ENCODE results near the gene TMEM263. TPM values are rescaled to one million over a fixed set of nuclear protein-coding genes. Genes with fewer than 3 reads are reported as not detected.

TMEM263 gene
- total RNA-seq, 1 donor from 2014 or later = 35.8 TPM

DNA sequence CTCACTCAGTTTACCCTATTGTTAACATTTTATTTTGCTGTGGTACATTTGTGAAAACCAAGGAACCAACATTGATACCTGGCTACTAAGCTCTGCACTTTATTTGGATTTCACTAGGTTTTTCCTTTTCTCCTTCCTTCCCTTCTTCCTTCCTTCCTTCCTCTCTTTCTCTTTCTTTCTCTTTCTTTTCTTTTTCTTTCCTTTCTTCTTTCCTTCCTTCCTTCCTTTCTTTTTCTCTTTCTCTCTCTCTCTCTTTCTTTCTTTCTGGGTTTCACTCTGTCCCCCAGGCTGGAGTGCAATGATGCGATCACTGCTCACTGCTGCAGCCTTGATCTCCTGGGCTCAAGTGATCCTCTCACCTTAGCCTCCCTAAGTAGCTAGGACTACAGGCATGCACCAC, 29.1 kb upstream of the TMEM263 start:
- intact Hi-C loops (cut with micrococcal nuclease) = no loop called here
- no peaks in the 10 kb centered on the region for H3K9me3 ChIP-seq (replicated peaks)
- no peaks in the 10 kb centered on the region for H3K36me3 ChIP-seq
- TF ChIP-seq, protein P1, sequence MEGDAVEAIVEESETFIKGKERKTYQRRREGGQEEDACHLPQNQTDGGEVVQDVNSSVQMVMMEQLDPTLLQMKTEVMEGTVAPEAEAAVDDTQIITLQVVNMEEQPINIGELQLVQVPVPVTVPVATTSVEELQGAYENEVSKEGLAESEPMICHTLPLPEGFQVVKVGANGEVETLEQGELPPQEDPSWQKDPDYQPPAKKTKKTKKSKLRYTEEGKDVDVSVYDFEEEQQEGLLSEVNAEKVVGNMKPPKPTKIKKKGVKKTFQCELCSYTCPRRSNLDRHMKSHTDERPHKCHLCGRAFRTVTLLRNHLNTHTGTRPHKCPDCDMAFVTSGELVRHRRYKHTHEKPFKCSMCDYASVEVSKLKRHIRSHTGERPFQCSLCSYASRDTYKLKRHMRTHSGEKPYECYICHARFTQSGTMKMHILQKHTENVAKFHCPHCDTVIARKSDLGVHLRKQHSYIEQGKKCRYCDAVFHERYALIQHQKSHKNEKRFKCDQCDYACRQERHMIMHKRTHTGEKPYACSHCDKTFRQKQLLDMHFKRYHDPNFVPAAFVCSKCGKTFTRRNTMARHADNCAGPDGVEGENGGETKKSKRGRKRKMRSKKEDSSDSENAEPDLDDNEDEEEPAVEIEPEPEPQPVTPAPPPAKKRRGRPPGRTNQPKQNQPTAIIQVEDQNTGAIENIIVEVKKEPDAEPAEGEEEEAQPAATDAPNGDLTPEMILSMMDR (IDR thresholded peaks at IDR 0.05; ENCODE audit: borderline replicate concordance) = no peak
- DNase-seq = no peak
- H3K27me3 ChIP-seq (ENCODE audit: low read depth) = peaks cover 6% of the 10 kb centered on the region
- peaks cover 5% of the 10 kb centered on the region for H3K4me1 ChIP-seq
- no peak overlapping the region for H3K4me3 ChIP-seq
- no peak overlapping the region for H3K27ac ChIP-seq (replicated peaks)

DNA sequence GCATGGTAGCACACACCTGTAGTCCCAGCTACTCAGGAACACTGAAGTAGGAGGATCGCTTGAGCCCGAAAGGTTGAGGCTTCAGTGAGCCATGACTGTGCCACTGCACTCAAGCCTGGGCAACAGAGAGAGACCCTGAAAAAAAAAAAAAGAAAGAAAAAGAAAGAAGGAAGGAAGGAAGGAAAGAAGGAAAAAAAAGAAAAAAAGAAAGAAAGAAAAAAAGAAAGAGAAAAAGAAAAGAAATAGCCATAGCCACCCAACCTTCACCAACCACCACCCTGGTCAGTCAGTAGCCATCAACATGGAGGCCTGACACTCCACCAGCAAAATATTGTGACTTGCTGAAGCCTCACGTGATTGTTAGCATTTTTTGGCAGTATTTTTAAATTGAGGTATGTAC, 21.4 kb upstream of the TMEM263 start:
- TF ChIP-seq, protein P1 (IDR thresholded peaks at IDR 0.05; ENCODE audit: borderline replicate concordance) = no peak
- intact Hi-C loops (cut with micrococcal nuclease) = no loop called here

DNA sequence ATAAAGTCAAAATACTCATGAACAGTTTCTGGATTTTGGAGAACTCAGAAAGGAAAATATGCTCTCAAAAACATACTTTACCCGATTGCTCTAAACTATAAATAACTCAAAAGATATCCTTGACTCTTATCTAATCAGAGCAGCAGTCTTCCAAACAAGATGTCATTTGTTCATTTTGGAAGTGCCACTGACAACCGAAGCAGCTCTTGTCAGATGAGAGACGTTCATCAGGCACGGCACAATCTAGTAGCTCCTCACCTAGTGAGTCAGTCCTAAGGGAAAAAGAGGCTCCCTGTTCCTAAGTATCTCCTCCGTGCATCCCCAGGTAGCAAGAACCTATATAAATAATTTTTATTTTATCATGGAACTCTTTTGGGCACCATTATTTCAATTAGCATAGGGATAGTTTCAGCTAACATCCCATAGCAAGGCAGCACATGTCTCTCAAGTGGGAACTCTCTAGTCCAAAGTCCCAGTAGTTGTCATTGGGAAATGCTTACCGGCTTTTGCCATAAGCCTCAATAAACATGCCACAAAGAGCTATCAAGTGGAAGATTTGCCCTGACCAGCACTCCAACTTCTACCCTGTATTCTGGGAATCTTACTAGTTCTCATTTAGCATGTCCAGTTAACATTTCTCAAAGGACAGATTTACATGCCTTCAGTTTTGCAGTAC, 14.1 kb upstream of the TMEM263 start:
- Histone ChIP-seq H3K27me3 (ENCODE audit: low read depth) (no peaks in the 10 kb centered on the region), H3K9me3 (replicated peaks) (no peaks in the 10 kb centered on the region), H3K27ac (replicated peaks) (no peak overlapping the region), H3K36me3 (no peaks in the 10 kb centered on the region), H3K4me1 (peaks cover 10% of the 10 kb centered on the region), H3K4me3 (no peak overlapping the region)
- TF ChIP-seq, protein P1 (IDR thresholded peaks at IDR 0.05; ENCODE audit: borderline replicate concordance) = no peak
- intact Hi-C loops (cut with micrococcal nuclease) = no loop called here
- no peak for DNase-seq

More for the DNA sequence above, 21.4 kb upstream of the TMEM263 start:
- H3K4me1 ChIP-seq = no peaks in the 10 kb centered on the region
- no peaks in the 10 kb centered on the region for H3K27me3 ChIP-seq (ENCODE audit: low read depth)
- H3K27ac ChIP-seq (replicated peaks) = no peak overlapping the region
- H3K9me3 ChIP-seq (replicated peaks) = peaks cover 7% of the 10 kb centered on the region
- H3K4me3 ChIP-seq = no peak overlapping the region
- DNase-seq = no peak
- no peaks in the 10 kb centered on the region for H3K36me3 ChIP-seq

DNA sequence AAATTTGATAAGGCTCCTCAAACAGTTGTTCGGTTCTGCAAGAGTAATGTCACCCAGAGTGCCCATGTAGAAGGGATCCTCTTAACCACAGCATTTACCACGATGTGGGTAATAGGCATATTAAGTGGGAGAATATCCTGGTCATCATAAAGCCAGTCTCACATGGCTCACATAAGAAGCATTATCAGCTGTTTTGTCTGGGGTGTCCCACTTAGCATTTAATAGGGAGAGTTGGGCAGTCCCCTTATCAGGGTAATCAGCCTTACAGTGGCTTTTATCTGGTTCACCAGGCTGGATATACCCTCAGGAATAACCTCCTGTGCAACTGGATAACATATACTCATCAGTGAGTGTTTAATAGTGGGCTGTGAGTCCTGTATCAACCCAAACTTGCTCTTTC, 12.9 kb upstream of the TMEM263 start:
- no peaks in the 10 kb centered on the region for H3K36me3 ChIP-seq
- H3K27me3 ChIP-seq (ENCODE audit: low read depth) = no peaks in the 10 kb centered on the region
- no peaks in the 10 kb centered on the region for H3K9me3 ChIP-seq (replicated peaks)
- TF ChIP-seq, protein P1 (IDR thresholded peaks at IDR 0.05; ENCODE audit: borderline replicate concordance) = no peak
- H3K4me1 ChIP-seq = peaks cover 10% of the 10 kb centered on the region
- DNase-seq = no peak
- intact Hi-C loops (cut with micrococcal nuclease) = no loop called here
- H3K4me3 ChIP-seq = no peak overlapping the region
- no peak overlapping the region for H3K27ac ChIP-seq (replicated peaks)

DNA sequence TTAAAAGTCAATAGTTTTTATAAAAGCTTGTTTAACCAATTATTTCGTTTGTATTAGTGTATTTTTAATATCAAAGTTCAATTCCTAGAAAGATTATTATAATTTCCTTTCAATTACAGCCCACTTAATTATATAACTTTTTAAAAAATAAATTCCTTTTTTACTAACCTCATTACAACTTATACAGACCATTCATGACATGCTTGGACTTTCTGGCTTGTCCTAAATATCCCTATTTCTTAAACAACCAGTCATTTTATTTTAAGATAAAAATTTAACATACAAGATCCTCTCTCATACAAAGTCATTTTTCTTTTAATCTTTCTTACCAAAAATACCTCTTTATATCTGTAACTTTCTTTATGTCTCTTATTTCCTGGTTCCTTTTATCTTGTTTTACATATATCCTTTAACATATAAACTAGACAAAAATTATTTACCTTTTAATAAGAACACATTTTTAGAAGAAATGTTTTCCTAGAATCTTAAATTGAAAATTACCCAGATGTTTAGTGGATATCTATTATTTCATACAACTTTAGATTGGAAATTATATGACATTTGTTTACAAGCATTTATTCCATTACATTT, 10.4 kb upstream of the TMEM263 start:
- intact Hi-C loops (cut with micrococcal nuclease) = no loop called here
- TF ChIP-seq, protein P1 (IDR thresholded peaks at IDR 0.05; ENCODE audit: borderline replicate concordance) = no peak
- Histone ChIP-seq H3K4me1 (peaks cover 10% of the 10 kb centered on the region), H3K27ac (replicated peaks) (no peak overlapping the region), H3K27me3 (ENCODE audit: low read depth) (no peaks in the 10 kb centered on the region), H3K9me3 (replicated peaks) (no peaks in the 10 kb centered on the region), H3K36me3 (no peaks in the 10 kb centered on the region), H3K4me3 (no peak overlapping the region)
- DNase-seq = no peak

Measured in left ventricle myocardium inferior (tissue), 1 donor.